NCI-H510A treated with DMSO at 0.1 percent for 48 hours (cell line): Measurements from ENCODE around the gene RCL1.
"Not testable (repeated sequence)": the region's sequence is repeated elsewhere in the genome, so short reads cannot be mapped to it uniquely, and the experiment has no call there.

Experiments
- DNase-seq: peaks from one replicate; lab custom pipeline; 2025; lab: John Stamatoyannopoulos, UW

The RCL1 gene

GRCh38 chr9:4886698-4887097, 94.0 kb downstream of the RCL1 start:
- DNase-seq = no peak

DNA sequence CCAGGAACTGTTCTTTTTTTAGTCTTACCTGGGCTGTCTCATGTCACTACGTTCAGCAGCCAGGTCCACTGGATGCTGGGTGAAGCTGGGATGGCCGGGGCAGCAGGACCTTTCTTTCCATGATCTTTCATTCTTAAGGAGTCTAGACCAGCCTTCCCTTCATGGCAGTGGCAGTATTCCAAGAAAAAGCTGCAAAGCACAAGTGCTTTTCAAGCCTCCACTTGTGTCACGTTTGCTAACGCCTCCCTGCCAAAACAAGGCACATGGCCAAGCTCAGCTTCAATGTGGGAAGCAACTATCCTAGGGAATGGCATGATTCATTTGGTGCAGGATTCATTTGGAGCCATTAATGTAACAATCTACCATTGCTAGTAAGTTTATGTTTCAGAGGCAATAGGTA, 94.8 kb downstream of the RCL1 start:
- DNase-seq = no peak

- no peak for DNase-seq
Measured at GRCh38 chr9:4890242-4890641, 97.5 kb downstream of the RCL1 start.

DNA sequence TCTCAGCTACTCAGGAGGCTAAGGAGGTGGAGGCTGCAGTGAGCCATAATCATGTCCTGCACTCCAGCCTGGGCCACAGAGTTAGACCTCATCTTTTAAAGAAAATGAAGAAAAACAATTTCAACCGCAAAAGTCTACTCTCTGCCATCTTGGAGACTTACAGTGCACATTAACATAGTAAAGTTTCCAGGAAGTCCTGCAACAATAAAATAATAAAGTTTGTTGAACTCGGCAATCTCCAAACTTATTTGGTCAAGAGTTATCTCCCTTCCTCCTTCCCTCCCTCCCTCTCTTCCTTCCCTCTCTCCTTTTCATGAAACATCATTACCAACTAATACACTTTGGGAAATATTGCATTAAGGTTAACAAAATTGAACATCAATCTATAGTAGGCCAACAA, 98.2 kb downstream of the RCL1 start:
- no peak for DNase-seq

GRCh38 chr9:4891674-4892073, 98.9 kb downstream of the RCL1 start:
- no peak for DNase-seq

DNA sequence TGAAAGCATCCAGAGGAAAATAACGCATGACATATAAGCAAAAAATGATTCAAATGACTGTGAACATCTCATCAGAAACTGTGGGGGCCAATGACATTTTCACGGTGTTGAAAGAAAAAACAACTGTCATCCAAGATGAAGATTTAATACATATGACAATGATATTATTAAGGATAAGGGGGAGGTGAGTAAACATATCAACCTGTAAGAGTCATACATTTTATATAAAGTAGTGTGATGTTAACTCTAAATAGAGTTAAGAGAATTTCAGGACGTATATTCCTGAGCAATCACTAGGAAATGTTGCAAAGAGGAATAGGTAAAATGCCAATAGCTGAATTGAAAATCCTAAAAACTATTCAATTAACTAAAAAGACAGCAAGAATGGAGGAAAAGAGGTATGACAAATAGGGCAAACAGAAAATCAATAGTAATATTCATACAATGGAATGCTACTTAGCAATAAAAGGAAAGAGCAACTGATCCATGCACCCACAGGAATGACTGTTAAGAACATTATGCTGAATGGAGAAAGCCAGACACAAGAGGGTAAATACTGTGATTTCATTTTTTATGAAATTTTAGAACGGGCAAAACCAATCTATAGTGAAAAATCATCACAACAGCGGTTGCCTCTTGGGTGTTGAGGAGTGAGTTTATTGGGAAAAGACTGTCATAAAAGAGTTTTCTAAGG, 99.9 kb downstream of the RCL1 start:
- no peak for DNase-seq

DNA sequence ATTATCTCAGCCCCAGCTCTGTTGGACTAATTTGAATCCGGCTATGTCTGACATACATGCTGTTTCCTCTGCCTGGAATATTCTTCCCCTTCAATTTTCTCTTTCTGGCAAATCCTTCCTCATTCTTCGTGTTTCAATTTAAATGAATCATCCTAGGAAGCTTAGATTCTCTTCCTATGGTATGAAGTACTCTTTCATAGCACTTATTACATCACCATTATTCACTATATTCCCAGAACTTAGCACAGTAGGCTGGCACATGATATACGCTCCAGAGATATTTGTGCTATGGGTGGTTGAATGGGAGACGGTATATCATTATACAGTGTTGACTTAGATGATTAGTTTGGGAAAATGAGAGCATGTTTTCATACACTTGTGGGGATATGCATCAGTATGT, 101.3 kb downstream of the RCL1 start:
- DNase-seq = no peak

DNA sequence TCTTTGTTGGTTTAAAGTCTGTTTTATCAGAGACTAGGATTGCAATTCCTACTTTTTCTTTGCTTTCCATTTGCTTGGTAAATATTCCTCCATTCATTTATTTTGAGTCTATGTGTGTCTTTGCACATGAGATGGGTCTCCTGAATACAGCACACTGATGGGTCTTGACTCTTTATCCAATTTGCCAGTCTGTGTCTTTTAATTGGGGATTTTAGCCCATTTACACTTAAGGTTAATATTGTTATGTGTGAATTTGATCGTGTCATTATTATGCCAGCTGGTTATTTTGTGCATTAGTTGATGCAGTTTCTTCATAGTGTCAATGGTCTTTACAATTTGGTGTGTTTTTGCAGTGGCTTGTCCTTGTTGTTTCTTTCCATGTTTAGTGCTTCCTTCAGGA, 107.1 kb downstream of the RCL1 start:
- not testable (repeated sequence) for DNase-seq

GRCh38 chr9:4901401-4902134, 108.8 kb downstream of the RCL1 start:
- peak; percentile 25 for DNase-seq

- no peak for DNase-seq
Measured at GRCh38 chr9:4902135-4902475, 109.4 kb downstream of the RCL1 start.

DNA sequence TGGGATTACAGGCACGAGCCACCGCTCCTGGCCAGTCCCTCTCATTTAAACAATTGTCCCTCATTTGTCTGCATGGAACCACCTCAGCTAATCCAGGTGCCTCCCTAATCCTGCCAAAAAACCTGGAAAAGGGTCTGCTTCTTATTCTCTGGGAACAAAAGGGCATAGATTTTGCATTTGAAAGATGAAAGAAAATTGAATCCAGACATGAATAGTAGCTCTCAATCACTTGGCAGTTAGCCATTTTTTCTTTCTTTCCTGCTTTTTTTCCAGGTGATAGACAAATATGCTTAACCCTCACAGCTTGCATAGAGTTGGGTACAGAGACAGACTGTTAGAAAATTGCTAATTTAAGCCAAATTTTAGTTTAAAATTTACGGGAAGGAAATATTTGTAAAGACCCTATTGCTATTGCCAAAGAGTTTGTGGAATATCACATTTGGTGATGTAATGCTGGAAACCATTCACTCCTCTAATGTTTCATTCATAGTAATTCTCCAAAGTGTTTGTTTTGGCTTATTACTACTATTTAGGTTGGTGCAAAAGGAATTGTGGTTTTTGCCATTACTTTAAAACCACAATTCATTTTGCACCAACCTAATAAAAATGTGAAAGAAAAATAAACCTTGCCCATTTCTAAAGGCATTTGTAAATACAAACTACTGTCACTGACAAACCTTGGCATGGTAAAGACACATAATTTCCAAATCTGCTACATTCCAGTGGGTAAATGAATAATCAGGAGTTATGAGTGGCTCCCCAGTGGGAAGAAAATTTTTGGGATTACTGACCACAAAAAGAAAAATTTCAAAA, 111.8 kb downstream of the RCL1 start:
- DNase-seq = no peak

DNA sequence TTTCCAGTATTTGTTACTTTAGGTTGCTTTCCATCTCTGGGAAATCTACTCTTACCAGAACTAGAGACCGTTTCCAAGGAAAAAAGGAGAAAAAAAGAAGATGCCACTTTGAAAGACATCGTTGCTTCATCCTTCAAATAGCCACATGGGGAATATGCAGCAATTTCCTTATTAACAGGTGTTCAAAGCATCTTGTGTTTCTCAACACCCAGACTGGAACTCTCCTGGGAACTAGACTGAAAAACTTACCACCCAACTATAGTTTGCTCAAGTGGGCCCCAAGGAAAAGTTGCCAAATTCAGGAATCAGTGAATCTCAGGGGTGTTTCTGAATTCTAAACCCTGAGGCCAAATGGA, 112.4 kb downstream of the RCL1 start:
- no peak for DNase-seq
